Gastrocnemius medialis (tissue), 4 donors: Measurements from ENCODE around the gene ARHGAP22.

Experiments used
- POLR2A ChIP-seq, 2 donors: fragments of 450-650 bp; IDR thresholded peaks; one replicate each; pipeline ENCODE4 v1.6.1; 2017; ENCODE audit warnings: antibody characterized with exemption in 2 of 2, mild to moderate bottlenecking in 2 of 2, moderate library complexity in 2 of 2
- TF ChIP-seq, protein P1 (sequence below), 5 experiments: fragments of 450-650 bp in 3 of 5; fragments of 200-600 bp in 2 of 5; sonication (generic) in 2 of 5; IDR thresholded peaks in 4 of 5; conservative IDR thresholded peaks in 1 of 5; 1 replicate in 4 of 5; 2 replicates in 1 of 5; pipeline ENCODE4 v1.5.1; 2016 to 2019; ENCODE audit warnings: antibody characterized with exemption in 5 of 5, mild to moderate bottlenecking in 3 of 5, moderate library complexity in 3 of 5

DNA sequence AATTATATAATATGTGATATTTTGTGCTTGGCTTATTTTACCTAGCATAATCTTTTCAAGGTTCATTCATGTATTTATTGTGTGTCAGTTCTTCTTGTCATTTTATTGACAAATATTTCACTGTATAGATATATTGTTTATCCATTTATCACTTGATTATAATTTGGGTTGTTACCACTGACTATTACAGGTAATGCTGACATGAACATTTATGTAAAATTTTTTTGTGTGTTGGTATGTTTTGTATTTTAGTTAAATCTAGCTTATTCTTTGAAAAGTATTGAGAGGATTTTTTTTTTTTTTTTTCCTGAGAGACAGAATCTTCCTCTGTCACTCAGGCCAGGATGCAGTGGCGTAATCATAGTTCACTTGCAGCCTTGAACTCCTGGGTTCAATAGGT is 190.7 kb downstream of the ARHGAP22 start:
- TF ChIP-seq, protein P1, sequence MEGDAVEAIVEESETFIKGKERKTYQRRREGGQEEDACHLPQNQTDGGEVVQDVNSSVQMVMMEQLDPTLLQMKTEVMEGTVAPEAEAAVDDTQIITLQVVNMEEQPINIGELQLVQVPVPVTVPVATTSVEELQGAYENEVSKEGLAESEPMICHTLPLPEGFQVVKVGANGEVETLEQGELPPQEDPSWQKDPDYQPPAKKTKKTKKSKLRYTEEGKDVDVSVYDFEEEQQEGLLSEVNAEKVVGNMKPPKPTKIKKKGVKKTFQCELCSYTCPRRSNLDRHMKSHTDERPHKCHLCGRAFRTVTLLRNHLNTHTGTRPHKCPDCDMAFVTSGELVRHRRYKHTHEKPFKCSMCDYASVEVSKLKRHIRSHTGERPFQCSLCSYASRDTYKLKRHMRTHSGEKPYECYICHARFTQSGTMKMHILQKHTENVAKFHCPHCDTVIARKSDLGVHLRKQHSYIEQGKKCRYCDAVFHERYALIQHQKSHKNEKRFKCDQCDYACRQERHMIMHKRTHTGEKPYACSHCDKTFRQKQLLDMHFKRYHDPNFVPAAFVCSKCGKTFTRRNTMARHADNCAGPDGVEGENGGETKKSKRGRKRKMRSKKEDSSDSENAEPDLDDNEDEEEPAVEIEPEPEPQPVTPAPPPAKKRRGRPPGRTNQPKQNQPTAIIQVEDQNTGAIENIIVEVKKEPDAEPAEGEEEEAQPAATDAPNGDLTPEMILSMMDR (IDR thresholded peaks at IDR 0.05 in 4 of 5, conservative IDR thresholded peaks at IDR 0.05 in 1 of 5) = no peak
- TF ChIP-seq POLR2A (IDR thresholded peaks at IDR 0.05) = no peak
